Skin epidermis (tissue), 12 donors: ENCODE data around the gene ZSCAN5A.
A peak's percentile ranks its signal among the peaks of the same experiment; 100 is the strongest.
"Not testable (repeated sequence)": the region's sequence is repeated elsewhere in the genome, so short reads cannot be mapped to it uniquely, and the experiment has no call there.

ENCODE experiments used
- H3K27ac ChIP-seq, 21 experiments: fragments of 200-600 bp; sonication (generic) in 11 of 21; one replicate each; pipeline ENCODE4 v1.5.0; 2020; ENCODE audit warnings: mild to moderate bottlenecking in 3 of 21, inconsistent platforms in 2 of 21, moderate library complexity in 2 of 21
- H3K4me3 ChIP-seq, 7 experiments: fragments of 200-600 bp; sonication (generic) in 2 of 7; one replicate each; pipeline ENCODE4 v1.5.0; 2020; ENCODE audit warnings: inconsistent platforms in 2 of 7, mild to moderate bottlenecking in 2 of 7, moderate library complexity in 1 of 7

Gene ZSCAN5A, protein sequence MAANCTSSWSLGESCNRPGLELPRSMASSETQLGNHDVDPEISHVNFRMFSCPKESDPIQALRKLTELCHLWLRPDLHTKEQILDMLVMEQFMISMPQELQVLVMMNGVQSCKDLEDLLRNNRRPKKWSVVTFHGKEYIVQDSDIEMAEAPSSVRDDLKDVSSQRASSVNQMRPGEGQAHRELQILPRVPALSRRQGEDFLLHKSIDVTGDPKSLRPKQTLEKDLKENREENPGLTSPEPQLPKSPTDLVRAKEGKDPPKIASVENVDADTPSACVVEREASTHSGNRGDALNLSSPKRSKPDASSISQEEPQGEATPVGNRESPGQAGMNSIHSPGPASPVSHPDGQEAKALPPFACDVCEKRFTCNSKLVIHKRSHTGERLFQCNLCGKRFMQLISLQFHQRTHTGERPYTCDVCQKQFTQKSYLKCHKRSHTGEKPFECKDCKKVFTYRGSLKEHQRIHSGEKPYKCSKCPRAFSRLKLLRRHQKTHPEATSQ

GRCh38 chr19:56314381-56315076, at the start of gene ZSCAN5A:
Gene ZSCAN5A (minus strand): TSS chr19:56314839. CDS start chr19:56225046, 89,793 bp downstream.
- Histone ChIP-seq H3K27ac (peak within 1 kb of the TSS; percentile 62 to 99 (median 95)), H3K4me3 (peak within 1 kb of the TSS; percentile 47 to 84 (median 64))

DNA sequence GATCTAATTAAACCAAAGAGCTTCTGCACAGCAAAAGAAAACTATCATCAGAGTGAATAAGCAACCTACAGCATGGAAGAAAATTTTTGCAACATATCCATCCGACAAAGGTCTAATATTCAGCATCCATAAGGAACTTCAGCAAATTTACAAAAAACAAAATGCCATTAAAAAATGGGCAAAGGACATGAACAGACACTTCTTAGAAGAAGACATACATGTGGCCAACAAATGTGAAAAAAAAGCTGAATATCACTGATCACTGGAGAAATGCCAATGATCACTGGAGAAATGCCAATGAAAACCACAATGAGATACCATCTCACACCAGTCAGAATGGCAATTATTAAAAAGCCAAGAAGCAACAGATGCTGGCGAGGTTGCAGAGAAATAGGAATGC, 46.2 kb upstream of the ZSCAN5A start:
- H3K27ac ChIP-seq = no peak overlapping the region
- no peak overlapping the region for H3K4me3 ChIP-seq

DNA sequence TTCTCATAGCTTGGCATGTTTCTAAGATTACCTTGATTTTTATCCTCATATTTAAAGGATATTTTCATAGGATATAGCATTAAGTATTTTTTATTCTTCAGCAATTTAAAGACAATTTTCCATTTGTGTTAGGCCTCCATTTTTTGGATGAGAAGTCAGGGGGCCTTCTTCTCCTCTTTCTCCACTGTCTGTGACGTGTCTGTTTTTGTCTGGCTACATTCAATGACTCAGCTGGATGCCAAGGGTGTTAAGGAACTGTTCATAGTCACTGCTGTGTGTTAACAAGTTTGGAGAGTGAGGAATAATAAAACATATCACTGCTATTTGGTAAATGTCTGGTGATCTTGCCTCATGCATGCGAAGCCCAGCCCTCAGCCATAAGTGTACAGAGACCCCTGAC, 42.3 kb upstream of the ZSCAN5A start:
- Histone ChIP-seq H3K4me3 (no peak overlapping the region), H3K27ac (no peak overlapping the region)

GRCh38 chr19:56355517-56355916, 40.9 kb upstream of the ZSCAN5A start:
- Histone ChIP-seq H3K27ac (no peak overlapping the region), H3K4me3 (no peak overlapping the region)

DNA sequence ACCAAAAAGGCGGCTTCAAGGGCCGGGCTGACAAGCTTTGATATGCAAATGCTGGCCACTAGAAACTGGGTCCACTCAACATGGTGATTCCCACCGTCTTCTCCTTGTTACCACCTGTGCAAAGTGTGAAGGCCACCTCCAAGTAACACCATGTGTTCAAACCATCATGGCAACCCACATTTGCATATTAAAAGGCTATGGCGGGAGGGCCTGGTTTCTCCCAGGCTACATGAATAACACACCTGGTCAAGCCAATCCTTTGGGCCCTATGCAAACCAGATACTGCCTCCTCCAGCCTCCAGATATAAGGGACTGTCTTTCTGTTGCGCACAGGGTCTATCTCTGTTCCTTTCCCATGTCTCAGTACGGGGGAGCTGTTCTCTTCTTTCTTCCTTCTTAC, 36.6 kb upstream of the ZSCAN5A start:
- no peak overlapping the region for H3K4me3 ChIP-seq
- H3K27ac ChIP-seq = no peak overlapping the region

DNA sequence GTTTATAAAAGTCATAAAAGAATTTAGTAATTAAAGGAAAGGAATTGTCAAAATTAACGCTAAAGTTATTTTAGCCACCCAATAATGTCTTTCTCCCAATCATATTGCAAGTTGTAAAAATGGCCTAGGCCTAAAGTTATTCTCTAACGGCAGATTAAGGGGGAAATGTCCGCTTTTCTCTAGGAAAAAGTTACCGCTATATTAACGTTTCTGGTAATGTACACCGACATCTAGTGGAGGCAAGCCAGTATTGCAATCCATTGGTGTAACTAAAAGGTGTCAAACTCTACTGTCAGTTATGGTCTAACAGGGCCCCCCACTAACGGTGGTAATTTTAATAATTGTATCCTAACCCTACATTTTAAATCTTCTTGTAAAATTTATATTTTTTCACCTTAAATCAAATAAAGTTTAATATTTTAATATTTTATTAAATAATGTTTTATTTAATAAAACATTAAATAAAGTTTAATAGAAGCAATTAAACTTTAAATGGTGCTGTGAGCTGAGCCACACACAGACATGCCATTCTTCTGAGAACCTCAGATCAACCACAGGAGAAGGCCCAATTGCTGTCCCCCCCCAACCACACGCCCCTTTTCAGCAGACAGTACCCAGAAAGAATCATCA, 35.9 kb upstream of the ZSCAN5A start:
- Histone ChIP-seq H3K4me3 (no peak overlapping the region), H3K27ac (no peak overlapping the region)

- Histone ChIP-seq H3K4me3 (no peak overlapping the region), H3K27ac (no peak overlapping the region)
Observed at GRCh38 chr19:56348289-56348877, 33.7 kb upstream of the ZSCAN5A start.

GRCh38 chr19:56347163-56347778, 32.6 kb upstream of the ZSCAN5A start:
- no peak overlapping the region for H3K27ac ChIP-seq
- no peak overlapping the region for H3K4me3 ChIP-seq

DNA sequence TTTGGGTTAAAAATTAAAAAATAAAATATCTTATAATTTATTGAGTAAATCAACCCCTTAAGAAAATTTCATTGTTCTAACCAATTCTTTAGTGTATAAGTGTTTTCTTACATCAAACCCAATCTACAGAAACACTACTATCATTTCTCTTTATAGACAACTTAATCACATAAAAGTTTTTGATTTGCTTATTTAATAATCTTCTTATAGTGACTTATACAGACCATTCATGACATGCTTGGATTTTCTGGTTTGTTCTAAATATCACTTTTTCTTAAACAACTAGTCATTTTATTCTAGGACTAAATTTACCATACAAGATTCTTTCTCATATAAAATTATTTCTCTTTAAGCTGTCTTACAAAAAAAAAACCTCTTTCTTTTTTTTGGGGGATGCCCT, 27.3 kb upstream of the ZSCAN5A start:
- Histone ChIP-seq H3K27ac (no peak overlapping the region), H3K4me3 (no peak overlapping the region)

GRCh38 chr19:56339031-56339430, 24.4 kb upstream of the ZSCAN5A start:
- not testable (repeated sequence) for H3K4me3 ChIP-seq, H3K27ac ChIP-seq

- not testable (repeated sequence) for H3K27ac ChIP-seq, H3K4me3 ChIP-seq
Observed at GRCh38 chr19:56337077-56337476, 22.4 kb upstream of the ZSCAN5A start.

- not testable (repeated sequence) for H3K27ac ChIP-seq, H3K4me3 ChIP-seq
Observed at GRCh38 chr19:56335371-56335770, 20.7 kb upstream of the ZSCAN5A start.

DNA sequence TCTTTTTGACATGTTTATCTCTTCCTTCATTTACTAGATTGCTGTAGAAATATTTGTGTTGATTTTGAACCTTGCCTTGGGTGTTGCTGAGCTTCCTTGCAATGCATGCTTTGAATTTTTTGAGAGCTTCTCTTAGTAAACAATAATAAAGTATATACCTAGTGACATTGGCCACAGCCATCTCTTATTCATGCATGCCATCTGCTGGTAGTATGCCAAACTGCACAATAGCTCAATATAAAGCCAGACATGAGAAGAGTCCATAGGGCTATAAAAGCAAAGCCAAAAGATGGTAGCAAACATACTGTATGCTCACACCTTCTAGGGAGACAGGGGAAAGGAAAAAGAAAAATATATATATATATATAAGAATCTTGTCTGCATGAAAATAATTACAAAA, 18.9 kb upstream of the ZSCAN5A start:
- H3K4me3 ChIP-seq = no peak overlapping the region
- H3K27ac ChIP-seq = no peak overlapping the region

DNA sequence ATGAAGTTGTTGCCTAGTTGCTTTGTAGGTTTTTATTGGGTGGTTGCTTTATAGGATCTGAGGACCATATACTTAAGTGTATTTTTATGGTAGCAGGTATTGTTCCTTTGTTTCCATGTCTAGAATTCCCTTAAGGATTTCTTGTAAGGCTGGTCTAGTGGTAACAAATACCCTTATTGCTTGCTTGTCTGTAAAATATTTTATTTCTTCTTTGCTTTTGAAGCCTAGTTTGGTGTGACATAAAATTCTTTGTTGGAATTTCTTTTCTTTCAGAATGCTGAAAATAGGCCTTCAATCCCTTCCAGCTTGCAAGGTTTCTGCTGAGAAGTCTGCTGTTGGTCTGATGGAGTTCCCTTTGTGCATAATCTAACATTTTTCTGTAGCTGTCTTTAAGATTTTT, 18.1 kb upstream of the ZSCAN5A start:
- H3K4me3 ChIP-seq = no peak overlapping the region
- no peak overlapping the region for H3K27ac ChIP-seq

GRCh38 chr19:56324436-56324835, 9.8 kb upstream of the ZSCAN5A start:
- peak overlapping the region in 1 of 21 experiments; percentile 14 for H3K27ac ChIP-seq
- no peak overlapping the region for H3K4me3 ChIP-seq

GRCh38 chr19:56321989-56322440, 7.4 kb upstream of the ZSCAN5A start:
- no peak overlapping the region for H3K4me3 ChIP-seq
- peak overlapping the region in 9 of 21 experiments; percentile 6 to 80 (median 48) for H3K27ac ChIP-seq

GRCh38 chr19:56321254-56321988, 6.8 kb upstream of the ZSCAN5A start:
- peak overlapping the region in 5 of 21 experiments; percentile 6 to 80 (median 56) for H3K27ac ChIP-seq
- no peak overlapping the region for H3K4me3 ChIP-seq

- H3K27ac ChIP-seq = peak overlapping the region in 1 of 21 experiments; percentile 80
- H3K4me3 ChIP-seq = no peak overlapping the region
Observed at GRCh38 chr19:56319991-56320390, 5.4 kb upstream of the ZSCAN5A start.

DNA sequence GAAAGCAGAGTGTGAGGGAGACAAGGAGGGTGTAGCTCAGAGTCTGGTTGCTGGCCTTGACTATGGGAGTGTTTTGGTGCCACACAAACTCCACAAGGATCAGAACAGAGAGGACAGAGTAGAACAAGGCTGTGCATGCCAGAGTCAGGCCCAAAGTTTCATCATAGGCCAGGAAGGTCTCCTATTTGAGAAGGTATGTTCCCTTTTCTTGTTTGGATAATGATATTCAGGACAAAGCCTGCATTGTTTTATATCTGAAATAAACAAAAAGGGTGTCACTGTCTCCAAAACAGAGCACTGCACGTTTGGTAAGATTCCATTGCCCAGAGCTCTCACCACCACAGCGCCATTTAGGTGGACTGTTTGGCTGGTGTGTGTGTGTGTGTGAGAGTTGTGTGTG, 3.1 kb upstream of the ZSCAN5A start:
- H3K4me3 ChIP-seq = no peak overlapping the region
- H3K27ac ChIP-seq = peak overlapping the region in 1 of 21 experiments; percentile 56
